A673 (cell line): ENCODE results near the gene SLC38A8.

Source experiments
- CTCF ChIP-seq: fragments of 300-800, 200-600 bp; sonication (generic); conservative IDR thresholded peaks from 2 replicates; pipeline ENCODE4 v1.5.1; 2017; ENCODE audit warnings: low read depth, mild to moderate bottlenecking, antibody characterized with exemption, low read length, moderate library complexity, mixed read lengths
- EZH2 ChIP-seq: fragments of 200-600 bp; sonication (generic); IDR thresholded peaks from 2 replicates; pipeline ENCODE4 v1.6.1; 2017; ENCODE audit warnings: borderline replicate concordance, low read depth, mild to moderate bottlenecking, mixed read lengths, antibody characterized with exemption, low read length; ENCODE audit not compliant: poor library complexity, severe bottlenecking

- TF ChIP-seq CTCF (no peak), EZH2 (no peak)
These were observed 14.3 kb upstream of the SLC38A8 start for GRCh38 chr16:84056933-84057332.
